Measurements from ENCODE around the gene FGD6.

- no peak for TF ChIP-seq CTCF (conservative IDR thresholded peaks at IDR 0.05 in 1 of 2, IDR thresholded peaks at IDR 0.05 in 1 of 2; ENCODE audit: low read depth in 1 of 2, low read length in 2 of 2)
- TF ChIP-seq EZH2 (IDR thresholded peaks at IDR 0.05; ENCODE audit: low read length, missing control alignments) = no peak
These were observed 69.4 kb downstream of the FGD6 start for GRCh38 chr12:95147866-95148265.

All from fibroblast of lung (primary cell).